Right lobe of liver (tissue), 6 donors: Measurements from ENCODE around the gene ENTPD3. TPM values are rescaled to one million over a fixed set of nuclear protein-coding genes. Genes with fewer than 3 reads are reported as not detected.
"Not testable (repeated sequence)": the region's sequence is repeated elsewhere in the genome, so short reads cannot be mapped to it uniquely, and the experiment has no call there.

Experiments used
- ATAC-seq, 4 donors: fragments of 200-7000 bp; cut with Tn5 transposase; one replicate each; pipeline ENCODE4 v1.9.1; 2020; ENCODE audit warnings: mild to moderate bottlenecking in 4 of 4, moderate library complexity in 4 of 4
- DNase-seq, 3 donors: peaks; one replicate each; pipeline ENCODE4 v3.0.0-alpha.2; 2020
- H3K27ac ChIP-seq, 3 donors: fragments of 200-600 bp; one replicate each; pipeline ENCODE4 v1.8.0; 2022
- H3K27me3 ChIP-seq, 2 donors: fragments of 200-600 bp; one replicate each; pipeline ENCODE4 v1.8.0; 2022
- H3K36me3 ChIP-seq, 4 donors: fragments of 200-600 bp; sonication (generic) in 1 of 4; one replicate each; pipeline versions ENCODE4 v1.5.1 to v1.8.0; 2017 to 2022; ENCODE audit warnings: control low read depth in 1 of 4
- H3K4me1 ChIP-seq, 4 donors: fragments of 200-600 bp; sonication (generic) in 1 of 4; one replicate each; pipeline versions ENCODE4 v1.5.1 to v1.8.0; 2017 to 2022; ENCODE audit warnings: control low read depth in 1 of 4
- H3K4me3 ChIP-seq, 3 donors: fragments of 200-600 bp; one replicate each; pipeline ENCODE4 v1.8.0; 2022
- H3K9me3 ChIP-seq, 4 donors: fragments of 200-600 bp; sonication (generic) in 1 of 4; one replicate each; pipeline versions ENCODE4 v1.5.1 to v1.8.0; 2017 to 2022; ENCODE audit warnings: control low read depth in 1 of 4
- CTCF ChIP-seq, 4 donors: fragments of 200-600 bp in 3 of 4; fragments of 450-650 bp in 1 of 4; IDR thresholded peaks; one replicate each; pipeline versions ENCODE4 v1.5.1 to v1.8.0; 2016 to 2022; ENCODE audit warnings: antibody characterized with exemption in 4 of 4, mild to moderate bottlenecking in 2 of 4
- POLR2A ChIP-seq: fragments of 450-650 bp; IDR thresholded peaks from one replicate; pipeline ENCODE4 v1.6.1; 2017; ENCODE audit warnings: antibody characterized with exemption, mild to moderate bottlenecking
- WGBS: methylation state at CpG from one replicate; pipeline ENCODE4 v1.1.6; 2018; ENCODE audit warnings: low coverage, low lambda C conversion rate; ENCODE audit not compliant: insufficient coverage; ENCODE audit errors: missing lambda C conversion rate; 5-methylcytosine and 5-hydroxymethylcytosine counted together
- intact Hi-C, 2 donors: fragments of 100-400 bp; cut with DNase I; formaldehyde crosslinking; loops; one replicate each; pipeline versions ENCODE4 v1.11.2 to v1.14.1; 2022
- total RNA-seq, 6 experiments: library from RNA; depleted of rRNA in 2 of 6; stranded (reverse); fragments of >200 nt in 2 of 6; fragmentation: NEBNext Ultra II Directional in 3 of 6; extraction: Animal tissue kit (Norgen Biotek cat#: 25700) in 3 of 6; gene quantifications; one replicate each; pipeline versions ENCODE4 v1.1.0 to v1.2.4, GENCODE V29; 2016 to 2023
- donor health status: DM: no; HTN: yes; CAD: no.
- donor health status: DM: no; HTN: no; CAD: no.
- donor health status: DM: no; HTN: no; CAD: no.
- donor health status: DM: no; HTN: yes; CAD: no.
- donor health status: DM: no; HTN: yes; CAD: no.

The ENTPD3 gene
- total RNA-seq, 6 experiments from 2014 or later = not detected

- ATAC-seq (no peak), DNase-seq (no peak)
- TF ChIP-seq POLR2A = no peak
- TF ChIP-seq CTCF (IDR thresholded peaks at IDR 0.05) = no peak
- H3K4me1 ChIP-seq = peaks cover 0 to 15% (median 6%) of the 10 kb centered on the region in 4 donors
- H3K27ac ChIP-seq = no peak overlapping the region
- intact Hi-C loops = no loop called here
- no peaks in the 10 kb centered on the region for H3K9me3 ChIP-seq
- 78% methylated on average over 3 of the region's 3 CpGs for WGBS
- no peaks in the 10 kb centered on the region for H3K27me3 ChIP-seq
- H3K36me3 ChIP-seq = peaks cover 21 to 64% (median 39%) of the 10 kb centered on the region in 4 donors
- H3K4me3 ChIP-seq = no peak overlapping the region
Measured at GRCh38 chr3:40461161-40461560, 74.2 kb downstream of the ENTPD3 start.

GRCh38 chr3:40462838-40463237 is 75.9 kb downstream of the ENTPD3 start:
- H3K9me3 ChIP-seq, DNase-seq, H3K4me3 ChIP-seq, intact Hi-C loops, ATAC-seq, H3K27me3 ChIP-seq, H3K27ac ChIP-seq: not testable (repeated sequence)
- H3K36me3 ChIP-seq = peaks cover 21 to 64% (median 39%) of the 10 kb centered on the region in 4 donors
- 92% methylated on average over 6 of the region's 7 CpGs for WGBS
- peaks cover 0 to 14% (median 6%) of the 10 kb centered on the region in 4 donors for H3K4me1 ChIP-seq

DNA sequence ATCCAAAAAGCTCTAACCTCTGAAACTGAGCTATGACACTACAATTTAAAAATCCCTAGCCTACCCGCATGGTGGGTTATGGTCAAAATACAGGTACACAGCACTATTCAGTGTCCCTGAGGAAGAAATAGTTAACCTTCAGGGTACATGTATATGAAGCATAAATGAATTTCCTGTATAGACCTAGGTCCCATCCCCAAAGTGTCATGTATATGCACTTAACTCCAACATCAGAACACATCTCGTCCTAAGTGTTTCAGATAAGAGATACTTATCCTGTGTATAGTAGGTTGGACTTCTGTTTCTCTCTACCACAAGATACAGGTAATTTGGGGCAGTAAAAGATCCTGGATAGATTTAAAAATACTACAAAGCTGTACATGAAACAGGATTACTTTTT is 76.6 kb downstream of the ENTPD3 start:
- Histone ChIP-seq H3K4me1 (peaks cover 0 to 7% (median 3%) of the 10 kb centered on the region in 4 donors), H3K27ac (no peak overlapping the region), H3K4me3 (no peak overlapping the region), H3K27me3 (no peaks in the 10 kb centered on the region), H3K9me3 (no peaks in the 10 kb centered on the region), H3K36me3 (peaks cover 21 to 61% (median 37%) of the 10 kb centered on the region in 4 donors)
- intact Hi-C loops = no loop called here
- TF ChIP-seq CTCF (IDR thresholded peaks at IDR 0.05) (no peak), POLR2A (no peak)
- DNase-seq (no peak), ATAC-seq (no peak)
- 95% methylated on average over 2 of the region's 2 CpGs for WGBS

DNA sequence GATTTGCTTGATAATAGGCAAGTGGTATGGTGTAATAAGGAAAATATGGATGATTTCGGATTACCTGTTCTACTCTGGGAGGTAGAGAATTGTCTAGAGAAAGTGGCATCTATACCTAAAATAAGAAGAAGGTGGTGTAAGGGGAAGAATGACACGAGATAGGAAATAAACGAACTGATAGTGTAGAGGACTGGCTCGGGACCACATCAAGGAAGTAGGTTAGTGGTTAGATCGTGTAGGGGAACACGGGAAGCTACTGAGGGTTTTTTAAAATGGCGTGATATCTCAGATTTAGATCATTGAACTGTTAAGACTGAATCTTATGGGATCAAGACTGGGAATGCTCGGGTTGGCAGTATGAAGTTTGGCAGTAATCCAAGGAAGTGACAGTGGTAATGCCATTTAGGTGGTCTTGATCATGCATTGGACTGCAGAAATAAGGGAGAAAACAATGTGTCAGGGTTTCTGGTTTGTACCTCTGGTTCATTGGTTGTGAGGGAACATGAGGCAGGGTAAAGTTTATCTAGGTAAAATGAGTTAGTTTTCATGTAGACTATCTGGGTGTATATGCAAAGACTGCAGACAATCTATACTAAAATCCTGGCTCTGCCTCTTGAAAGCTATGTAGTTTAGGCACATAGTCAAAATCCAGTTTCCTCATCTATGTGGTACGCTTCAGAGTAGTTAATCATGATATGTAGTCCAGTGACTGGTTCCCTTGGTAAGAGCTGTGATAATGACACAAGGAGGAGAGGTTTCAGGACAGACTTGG is 77.5 kb downstream of the ENTPD3 start:
- no peak for ATAC-seq

More for the DNA sequence above, 77.5 kb downstream of the ENTPD3 start:
- intact Hi-C loops = no loop called here
- 72% methylated on average over 8 of the region's 9 CpGs for WGBS
- H3K27me3 ChIP-seq = no peaks in the 10 kb centered on the region
- H3K4me1 ChIP-seq = peaks cover 0 to 3% (median 0%) of the 10 kb centered on the region in 4 donors
- peaks cover 12 to 51% (median 32%) of the 10 kb centered on the region in 4 donors for H3K36me3 ChIP-seq
- no peaks in the 10 kb centered on the region for H3K9me3 ChIP-seq
- no peak overlapping the region for H3K27ac ChIP-seq
- TF ChIP-seq CTCF (IDR thresholded peaks at IDR 0.05) (no peak), POLR2A (no peak)
- no peak overlapping the region for H3K4me3 ChIP-seq
- DNase-seq = no peak
